ENCODE measurements around the gene SHB. TPM values are rescaled to one million over a fixed set of nuclear protein-coding genes. Genes with fewer than 3 reads are reported as not detected.

The SHB gene
- total RNA-seq, 1 donor from 2014 or later = 14.2 TPM

GRCh38 chr9:38008168-38009034, 60.6 kb downstream of the SHB start:
- no peak for DNase-seq

GRCh38 chr9:38007016-38007415, 62.0 kb downstream of the SHB start:
- no peak for DNase-seq

GRCh38 chr9:38006163-38006562, 62.9 kb downstream of the SHB start:
- DNase-seq = no peak

- no peak for DNase-seq
Observed at GRCh38 chr9:38004809-38005560, 64.0 kb downstream of the SHB start.

GRCh38 chr9:38003946-38004808, 64.8 kb downstream of the SHB start:
- no peak for DNase-seq

- no peak for DNase-seq
Observed at GRCh38 chr9:38003230-38003629, 65.8 kb downstream of the SHB start.

GRCh38 chr9:38001430-38001829, 67.6 kb downstream of the SHB start:
- no peak for DNase-seq

- no peak for DNase-seq
Observed at GRCh38 chr9:38000735-38001134, 68.3 kb downstream of the SHB start.

GRCh38 chr9:38000332-38000731, 68.7 kb downstream of the SHB start:
- no peak for DNase-seq

- peak; percentile 42 for DNase-seq
Observed at GRCh38 chr9:37999588-38000189, 69.3 kb downstream of the SHB start.

GRCh38 chr9:37998881-37999587, 70.0 kb downstream of the SHB start:
- DNase-seq = no peak

GRCh38 chr9:37997636-37998374, 71.2 kb downstream of the SHB start:
- no peak for DNase-seq

GRCh38 chr9:37996819-37997217, 72.2 kb downstream of the SHB start:
- no peak for DNase-seq

- peak; percentile 14 for DNase-seq
Observed at GRCh38 chr9:37995961-37996818, 72.8 kb downstream of the SHB start.

- DNase-seq = no peak
Observed at GRCh38 chr9:37995348-37995737, 73.7 kb downstream of the SHB start.

- DNase-seq = peak; percentile 85
Observed at GRCh38 chr9:37994639-37995347, 74.2 kb downstream of the SHB start.

GRCh38 chr9:37992924-37993349, 76.1 kb downstream of the SHB start:
- DNase-seq = no peak

GRCh38 chr9:37990404-37991015, 78.5 kb downstream of the SHB start:
- no peak for DNase-seq

GRCh38 chr9:37989701-37990100, 79.3 kb downstream of the SHB start:
- no peak for DNase-seq

Measured in occipital lobe (tissue), 2 donors.